Immature natural killer cell (primary cell): Measurements from ENCODE around the gene LRRN4. TPM values are rescaled to one million over a fixed set of nuclear protein-coding genes. Genes with fewer than 3 reads are reported as not detected.

Source experiments
- DNase-seq, 3 donors: peaks; one replicate each; pipeline ENCODE4 v3.0.0; 2022; ENCODE audit warnings: mixed read lengths in 1 of 3
- H3K27ac Mint-ChIP-seq, 6 donors: one replicate each; pipeline ENCODE4 v1.8.0; 2020; ENCODE audit warnings: mixed read lengths in 6 of 6, mild to moderate bottlenecking in 5 of 6, inconsistent platforms in 4 of 6, moderate library complexity in 3 of 6
- H3K27me3 Mint-ChIP-seq, 3 donors: one replicate each; pipeline ENCODE4 v1.8.0; 2020 to 2021; ENCODE audit warnings: low read depth in 3 of 3, mild to moderate bottlenecking in 3 of 3, mixed read lengths in 3 of 3, moderate library complexity in 3 of 3, inconsistent platforms in 1 of 3
- H3K36me3 Mint-ChIP-seq, 3 donors: one replicate each; pipeline ENCODE4 v1.8.0; 2020; ENCODE audit warnings: mixed read lengths in 3 of 3, inconsistent platforms in 2 of 3, mild to moderate bottlenecking in 2 of 3
- H3K4me1 Mint-ChIP-seq, 2 donors: one replicate each; pipeline ENCODE4 v1.8.0; 2020; ENCODE audit warnings: inconsistent platforms in 2 of 2, mild to moderate bottlenecking in 2 of 2, mixed read lengths in 2 of 2, moderate library complexity in 1 of 2
- H3K4me3 Mint-ChIP-seq, 5 donors: one replicate each; pipeline ENCODE4 v1.8.0; 2020; ENCODE audit warnings: mild to moderate bottlenecking in 5 of 5, mixed read lengths in 5 of 5, inconsistent platforms in 3 of 5, moderate library complexity in 3 of 5
- H3K9me3 Mint-ChIP-seq, 6 donors: one replicate each; pipeline ENCODE4 v1.8.0; 2020; ENCODE audit warnings: mild to moderate bottlenecking in 6 of 6, mixed read lengths in 6 of 6, inconsistent platforms in 4 of 6, moderate library complexity in 3 of 6
- polyA plus RNA-seq, 3 donors: library from polyadenylated mRNA; unstranded; fragments of 300-500 nt; fragmentation: Illumina TruSeq; gene quantifications; one replicate each; pipeline ENCODE4 v1.2.3, GENCODE V29; 2021

Gene LRRN4
- polyA plus RNA-seq, result not detected

- no peak for DNase-seq
- Mint-ChIP-seq H3K27ac (no peak within 1 kb of the TSS), H3K9me3 (no peaks in the 10 kb centered on the region), H3K27me3 (peaks cover 2 to 20% (median 11%) of the 10 kb centered on the region in 3 donors), H3K4me1 (peaks cover 4 to 7% of the 10 kb centered on the region in 2 donors), H3K36me3 (peaks cover 4% of the 10 kb centered on the region in 3 donors), H3K4me3 (no peak within 1 kb of the TSS)
These were observed at the start of gene LRRN4 for GRCh38 chr20:6053776-6054688. Gene LRRN4, minus strand, starts transcription at chr20:6054060. Its CDS starts 1,261 bp downstream, at chr20:6052799.

GRCh38 chr20:6103301-6103700, 49.4 kb upstream of the LRRN4 start:
- Mint-ChIP-seq H3K9me3 (no peaks in the 10 kb centered on the region), H3K27me3 (peaks cover 0 to 8% (median 4%) of the 10 kb centered on the region in 3 donors), H3K4me3 (no peak overlapping the region), H3K4me1 (no peaks in the 10 kb centered on the region), H3K27ac (no peak overlapping the region), H3K36me3 (no peaks in the 10 kb centered on the region)
- no peak for DNase-seq

- Mint-ChIP-seq H3K4me3 (no peak overlapping the region), H3K9me3 (no peaks in the 10 kb centered on the region), H3K4me1 (no peaks in the 10 kb centered on the region), H3K27ac (no peak overlapping the region), H3K36me3 (no peaks in the 10 kb centered on the region), H3K27me3 (peaks cover 0 to 8% (median 4%) of the 10 kb centered on the region in 3 donors)
- DNase-seq, result no peak
These were observed 47.5 kb upstream of the LRRN4 start for GRCh38 chr20:6101346-6101745.

- no peak overlapping the region for H3K27ac Mint-ChIP-seq
- no peaks in the 10 kb centered on the region for H3K9me3 Mint-ChIP-seq
- DNase-seq, result no peak
- H3K4me1 Mint-ChIP-seq, result no peaks in the 10 kb centered on the region
- H3K27me3 Mint-ChIP-seq, result peaks cover 0 to 6% (median 4%) of the 10 kb centered on the region in 3 donors
- no peak overlapping the region for H3K4me3 Mint-ChIP-seq
- H3K36me3 Mint-ChIP-seq, result no peaks in the 10 kb centered on the region
These were observed 46.4 kb upstream of the LRRN4 start for GRCh38 chr20:6100246-6100645.

- H3K4me1 Mint-ChIP-seq, result no peaks in the 10 kb centered on the region
- H3K27ac Mint-ChIP-seq, result no peak overlapping the region
- no peaks in the 10 kb centered on the region for H3K36me3 Mint-ChIP-seq
- DNase-seq, result no peak
- H3K9me3 Mint-ChIP-seq, result no peaks in the 10 kb centered on the region
- H3K27me3 Mint-ChIP-seq, result peaks cover 0 to 6% (median 4%) of the 10 kb centered on the region in 3 donors
- H3K4me3 Mint-ChIP-seq, result no peak overlapping the region
These were observed 46.0 kb upstream of the LRRN4 start for GRCh38 chr20:6099819-6100218.

GRCh38 chr20:6095409-6095808, 41.5 kb upstream of the LRRN4 start:
- H3K4me1 Mint-ChIP-seq, result no peaks in the 10 kb centered on the region
- H3K27me3 Mint-ChIP-seq, result peaks cover 0 to 3% (median 2%) of the 10 kb centered on the region in 3 donors
- H3K4me3 Mint-ChIP-seq, result no peak overlapping the region
- H3K9me3 Mint-ChIP-seq, result no peaks in the 10 kb centered on the region
- H3K36me3 Mint-ChIP-seq, result no peaks in the 10 kb centered on the region
- DNase-seq, result no peak
- H3K27ac Mint-ChIP-seq, result no peak overlapping the region

- Mint-ChIP-seq H3K9me3 (no peaks in the 10 kb centered on the region), H3K27me3 (peaks cover 0 to 3% (median 3%) of the 10 kb centered on the region in 3 donors), H3K27ac (no peak overlapping the region), H3K4me3 (no peak overlapping the region), H3K36me3 (no peaks in the 10 kb centered on the region), H3K4me1 (no peaks in the 10 kb centered on the region)
- DNase-seq, result no peak
These were observed 40.7 kb upstream of the LRRN4 start for GRCh38 chr20:6094565-6094964.

- Mint-ChIP-seq H3K4me1 (no peaks in the 10 kb centered on the region), H3K9me3 (no peaks in the 10 kb centered on the region), H3K36me3 (no peaks in the 10 kb centered on the region), H3K27ac (no peak overlapping the region), H3K27me3 (peaks cover 0 to 3% (median 3%) of the 10 kb centered on the region in 3 donors), H3K4me3 (no peak overlapping the region)
- DNase-seq, result no peak
These were observed 40.2 kb upstream of the LRRN4 start for GRCh38 chr20:6094063-6094462.

- no peaks in the 10 kb centered on the region for H3K4me1 Mint-ChIP-seq
- no peak overlapping the region for H3K4me3 Mint-ChIP-seq
- no peaks in the 10 kb centered on the region for H3K9me3 Mint-ChIP-seq
These were observed 37.8 kb upstream of the LRRN4 start for GRCh38 chr20:6091661-6092060.

GRCh38 chr20:6086868-6087267, 33.0 kb upstream of the LRRN4 start:
- DNase-seq, result no peak
- no peaks in the 10 kb centered on the region for H3K4me1 Mint-ChIP-seq
- no peaks in the 10 kb centered on the region for H3K36me3 Mint-ChIP-seq
- H3K27me3 Mint-ChIP-seq, result peaks cover 2 to 7% (median 5%) of the 10 kb centered on the region in 3 donors
- H3K9me3 Mint-ChIP-seq, result no peaks in the 10 kb centered on the region
- no peak overlapping the region for H3K27ac Mint-ChIP-seq
- H3K4me3 Mint-ChIP-seq, result no peak overlapping the region

More at GRCh38 chr20:6091661-6092060, 37.8 kb upstream of the LRRN4 start:
- no peak overlapping the region for H3K27ac Mint-ChIP-seq
- H3K36me3 Mint-ChIP-seq, result no peaks in the 10 kb centered on the region
- peaks cover 2 to 3% (median 2%) of the 10 kb centered on the region in 3 donors for H3K27me3 Mint-ChIP-seq
- no peak for DNase-seq

GRCh38 chr20:6083926-6084325, 30.1 kb upstream of the LRRN4 start:
- Mint-ChIP-seq H3K36me3 (no peaks in the 10 kb centered on the region), H3K27ac (no peak overlapping the region), H3K4me1 (no peaks in the 10 kb centered on the region), H3K4me3 (no peak overlapping the region), H3K27me3 (peaks cover 0 to 7% (median 5%) of the 10 kb centered on the region in 3 donors), H3K9me3 (no peaks in the 10 kb centered on the region)
- no peak for DNase-seq

GRCh38 chr20:6081236-6081635, 27.4 kb upstream of the LRRN4 start:
- Mint-ChIP-seq H3K4me1 (no peaks in the 10 kb centered on the region), H3K27me3 (peaks cover 0 to 7% (median 2%) of the 10 kb centered on the region in 3 donors), H3K4me3 (no peak overlapping the region), H3K36me3 (no peaks in the 10 kb centered on the region), H3K27ac (no peak overlapping the region), H3K9me3 (no peaks in the 10 kb centered on the region)
- DNase-seq, result no peak

GRCh38 chr20:6079016-6079415, 25.2 kb upstream of the LRRN4 start:
- Mint-ChIP-seq H3K9me3 (no peaks in the 10 kb centered on the region), H3K36me3 (no peaks in the 10 kb centered on the region), H3K27me3 (peaks cover 2 to 8% (median 2%) of the 10 kb centered on the region in 3 donors), H3K4me1 (no peaks in the 10 kb centered on the region), H3K4me3 (no peak overlapping the region), H3K27ac (no peak overlapping the region)
- DNase-seq, result no peak

GRCh38 chr20:6075428-6076219, 21.8 kb upstream of the LRRN4 start:
- Mint-ChIP-seq H3K27ac (no peak overlapping the region), H3K36me3 (no peaks in the 10 kb centered on the region), H3K4me3 (no peak overlapping the region), H3K27me3 (peaks cover 2 to 3% (median 3%) of the 10 kb centered on the region in 3 donors), H3K9me3 (no peaks in the 10 kb centered on the region), H3K4me1 (no peaks in the 10 kb centered on the region)
- DNase-seq, result no peak
